T-cell (primary cell): ENCODE results near the gene DCDC2. TPM values are rescaled to one million over a fixed set of nuclear protein-coding genes. Genes with fewer than 3 reads are reported as not detected.

Source experiments
- ATAC-seq, 4 experiments: fragments of 200-7000 bp in 3 of 4; fragments of 150-1000 bp in 1 of 4; cut with Tn5 transposase; replicated peaks in 1 of 4; 1 replicate in 3 of 4; 2 replicates in 1 of 4; pipeline ENCODE4 v1.10.0; 2021; ENCODE audit warnings: moderate library complexity in 3 of 4, mild to moderate bottlenecking in 2 of 4, moderate number of reproducible peaks in 1 of 4
- CTCF ChIA-PET, 2 donors: fragments of 300-600 bp; sonication (Branson Sonifier 250); formaldehyde crosslinking; loops; one replicate each; lab custom pipeline; 2022; ENCODE audit warnings: antibody characterized with exemption in 2 of 2; lab: Charles Lee
- POLR2A ChIA-PET, 2 donors: fragments of 300-600 bp; sonication (Branson Sonifier 250); formaldehyde crosslinking; loops; one replicate each; lab custom pipeline; 2022; ENCODE audit warnings: antibody characterized with exemption in 2 of 2; lab: Charles Lee
- DNase-seq, 35 experiments: peaks; one replicate each; pipeline versions ENCODE4 v3.0.0 to v3.0.0-alpha.2; 2013 to 2023
- H3K27ac ChIP-seq: one replicate; pipeline ENCODE4 v1.5.1; 2013; ENCODE audit warnings: low read length
- H3K27me3 ChIP-seq, 2 experiments: replicated peaks in 1 of 2; 1 replicate in 1 of 2; 2 replicates in 1 of 2; pipeline versions ENCODE4 v1.6.1 to v1.7.0; 2013; ENCODE audit warnings: low read length in 1 of 2, mixed read lengths in 1 of 2; ENCODE audit not compliant: control insufficient read depth in 2 of 2, insufficient read depth in 2 of 2; ENCODE audit errors: extremely low read depth in 1 of 2
- H3K36me3 ChIP-seq, 2 donors: 1 replicate in 1 of 2; 2 replicates in 1 of 2; pipeline versions ENCODE4 v1.6.1 to v1.7.0; 2013; ENCODE audit warnings: low read length in 1 of 2; ENCODE audit not compliant: control insufficient read depth in 2 of 2, insufficient read depth in 1 of 2; ENCODE audit errors: extremely low read depth in 1 of 2
- H3K4me1 ChIP-seq, 2 experiments: 1 replicate in 1 of 2; 2 replicates in 1 of 2; pipeline versions ENCODE4 v1.6.1 to v1.7.0; 2013; ENCODE audit warnings: low read length in 2 of 2, mixed read lengths in 1 of 2; ENCODE audit not compliant: insufficient read depth in 2 of 2, control insufficient read depth in 1 of 2; ENCODE audit errors: extremely low read depth in 1 of 2
- H3K4me3 ChIP-seq, 2 donors: 1 replicate in 1 of 2; 2 replicates in 1 of 2; pipeline versions ENCODE4 v1.5.1 to v1.7.0; 2013; ENCODE audit warnings: mild to moderate bottlenecking in 2 of 2, low read length in 1 of 2, moderate library complexity in 1 of 2; ENCODE audit not compliant: control insufficient read depth in 1 of 2; ENCODE audit errors: extremely low read depth in 1 of 2
- H3K9me3 ChIP-seq: 2 replicates; pipeline ENCODE4 v1.7.0; 2013
- H3K27ac Mint-ChIP-seq, 2 donors: one replicate each; pipeline ENCODE4 v1.8.0; 2020 to 2021; ENCODE audit warnings: mild to moderate bottlenecking in 2 of 2, mixed read lengths in 2 of 2
- H3K27me3 Mint-ChIP-seq, 2 donors: one replicate each; pipeline ENCODE4 v1.8.0; 2021 to 2022; ENCODE audit warnings: mixed read lengths in 2 of 2
- H3K36me3 Mint-ChIP-seq: one replicate; pipeline ENCODE4 v1.8.0; 2021; ENCODE audit warnings: mixed read lengths
- H3K4me1 Mint-ChIP-seq, 3 donors: one replicate each; pipeline ENCODE4 v1.8.0; 2020 to 2022; ENCODE audit warnings: mixed read lengths in 3 of 3, mild to moderate bottlenecking in 1 of 3
- H3K4me3 Mint-ChIP-seq, 3 donors: one replicate each; pipeline ENCODE4 v1.8.0; 2020 to 2022; ENCODE audit warnings: mild to moderate bottlenecking in 3 of 3, mixed read lengths in 3 of 3, moderate library complexity in 3 of 3
- H3K9me3 Mint-ChIP-seq, 3 donors: one replicate each; pipeline ENCODE4 v1.8.0; 2020 to 2022; ENCODE audit warnings: mixed read lengths in 3 of 3
- WGBS: methylation state at CpG from one replicate; pipeline ENCODE4 v1.1.5; 2013; ENCODE audit warnings: missing lambda C conversion rate; ENCODE audit not compliant: insufficient coverage; 5-methylcytosine and 5-hydroxymethylcytosine counted together
- total RNA-seq, 35 experiments: library from RNA in 6 of 35; stranded (reverse) in 6 of 35; fragments of 120-200 nt in 1 of 35; gene quantifications; one replicate each; pipeline versions ENCODE4 v1.2.1 to v1.2.4 and lab custom pipeline; 2013 to 2026

DCDC2 gene
- total RNA-seq, 5 donors from 2014 or later (not counting 1 experiment from before 2014, with no cell fraction given) = 0.09 to 0.58 (median 0.13) TPM; not detected in 1

DNA sequence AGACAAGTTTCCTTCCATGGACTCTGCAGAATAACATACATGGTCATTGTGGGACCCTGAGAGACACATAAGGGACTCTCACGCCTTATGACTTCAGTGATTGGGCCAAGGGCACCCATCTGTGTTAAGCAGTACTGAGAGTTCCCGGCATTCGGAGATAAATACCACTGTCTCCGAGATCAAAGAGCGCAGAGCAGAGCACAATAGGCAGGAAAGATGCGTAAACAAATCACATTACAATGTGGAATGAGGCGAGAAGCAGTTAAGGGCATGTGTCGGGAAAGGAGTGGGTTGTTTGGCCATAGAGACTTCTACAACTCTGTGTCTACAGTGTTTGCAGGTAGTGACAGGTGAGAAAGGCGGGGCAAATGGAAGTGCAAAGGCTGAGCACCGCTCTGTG is 174.3 kb downstream of the DCDC2 start:
- Mint-ChIP-seq H3K4me1 (no peaks in the 10 kb centered on the region), H3K36me3 (no peaks in the 10 kb centered on the region), H3K4me3 (no peak overlapping the region), H3K27ac (no peak overlapping the region), H3K27me3 (peaks cover 3 to 18% of the 10 kb centered on the region in 2 donors), H3K9me3 (peaks cover 0 to 11% (median 0%) of the 10 kb centered on the region in 3 donors)
- H3K27ac ChIP-seq = no peak overlapping the region
- CTCF ChIA-PET = no interaction called here
- no peak overlapping the region for H3K4me3 ChIP-seq
- H3K27me3 ChIP-seq = no peaks in the 10 kb centered on the region
- ATAC-seq (no peak), DNase-seq (no peak)
- no peaks in the 10 kb centered on the region for H3K4me1 ChIP-seq
- H3K9me3 ChIP-seq = no peaks in the 10 kb centered on the region
- no peaks in the 10 kb centered on the region for H3K36me3 ChIP-seq
- POLR2A ChIA-PET = no interaction called here
- WGBS = 85% methylated on average over 6 of the region's 10 CpGs

DNA sequence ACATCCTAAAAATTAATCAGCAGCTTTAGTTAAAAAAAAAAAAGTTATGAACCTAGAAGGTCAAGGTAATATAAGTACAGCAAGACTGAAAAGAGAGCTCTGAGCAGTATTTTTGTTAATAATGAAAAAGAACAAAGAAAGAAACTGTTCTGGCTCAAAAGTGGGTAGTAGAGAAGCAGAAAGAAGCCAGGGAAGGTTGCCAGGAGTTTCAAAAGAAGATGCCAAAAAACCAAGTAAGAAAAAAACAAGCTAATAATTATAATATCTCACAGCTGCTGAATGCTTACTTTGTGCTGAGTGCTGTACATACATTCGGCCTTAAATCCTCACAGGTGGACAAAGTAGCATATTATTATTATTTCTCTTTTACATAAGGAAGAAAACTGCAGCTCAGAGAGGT is 200.0 kb downstream of the DCDC2 start:
- ATAC-seq (no peak), DNase-seq (no peak)
- no CpG with 5 or more reads among the region's 1 CpG for WGBS
- no peak overlapping the region for H3K27ac Mint-ChIP-seq
- H3K4me3 Mint-ChIP-seq = no peak overlapping the region
- no peaks in the 10 kb centered on the region for H3K9me3 ChIP-seq
- no peaks in the 10 kb centered on the region for H3K36me3 Mint-ChIP-seq
- H3K27me3 Mint-ChIP-seq = peaks cover 8 to 9% of the 10 kb centered on the region in 2 donors
- H3K27ac ChIP-seq = no peak overlapping the region
- ChIA-PET CTCF (interaction anchor here in 1 of 2 donors (0.6 kb wide), 1 partner anchor 42 kb away, joined by 4 read pairs; no protein-coding TSS in a partner anchor), POLR2A (interaction anchor here in 1 of 2 donors (0.7 kb wide), 1 partner anchor 573 kb away, joined by 4 read pairs; no protein-coding TSS in a partner anchor)
- H3K9me3 Mint-ChIP-seq = no peaks in the 10 kb centered on the region
- H3K4me3 ChIP-seq = no peak overlapping the region
- H3K36me3 ChIP-seq = no peaks in the 10 kb centered on the region
- peaks cover 0 to 3% of the 10 kb centered on the region in 2 experiments for H3K27me3 ChIP-seq
- H3K4me1 Mint-ChIP-seq = no peaks in the 10 kb centered on the region
- no peaks in the 10 kb centered on the region for H3K4me1 ChIP-seq

- H3K4me3 Mint-ChIP-seq = no peak overlapping the region
- Histone ChIP-seq H3K36me3 (no peaks in the 10 kb centered on the region), H3K27ac (no peak overlapping the region), H3K4me1 (no peaks in the 10 kb centered on the region), H3K9me3 (no peaks in the 10 kb centered on the region), H3K27me3 (no peaks in the 10 kb centered on the region), H3K4me3 (no peak overlapping the region)
- peaks cover 0 to 4% (median 0%) of the 10 kb centered on the region in 3 donors for H3K9me3 Mint-ChIP-seq
- ATAC-seq (no peak), DNase-seq (no peak)
- POLR2A ChIA-PET = no interaction called here
- H3K27me3 Mint-ChIP-seq = peaks cover 12 to 13% of the 10 kb centered on the region in 2 donors
- CTCF ChIA-PET = no interaction called here
- H3K4me1 Mint-ChIP-seq = no peaks in the 10 kb centered on the region
- H3K27ac Mint-ChIP-seq = no peak overlapping the region
- H3K36me3 Mint-ChIP-seq = no peaks in the 10 kb centered on the region
Observed at GRCh38 chr6:24154121-24154520, 203.7 kb downstream of the DCDC2 start.

GRCh38 chr6:24152014-24152413 is 205.8 kb downstream of the DCDC2 start:
- no peaks in the 10 kb centered on the region for H3K4me1 Mint-ChIP-seq
- H3K36me3 Mint-ChIP-seq = no peaks in the 10 kb centered on the region
- Histone ChIP-seq H3K27ac (no peak overlapping the region), H3K4me1 (no peaks in the 10 kb centered on the region), H3K36me3 (no peaks in the 10 kb centered on the region), H3K9me3 (no peaks in the 10 kb centered on the region), H3K27me3 (no peaks in the 10 kb centered on the region), H3K4me3 (no peak overlapping the region)
- POLR2A ChIA-PET = no interaction called here
- no peak overlapping the region for H3K27ac Mint-ChIP-seq
- H3K27me3 Mint-ChIP-seq = peaks cover 6 to 16% of the 10 kb centered on the region in 2 donors
- DNase-seq (no peak), ATAC-seq (no peak)
- no peak overlapping the region for H3K4me3 Mint-ChIP-seq
- CTCF ChIA-PET = interaction anchor here in 1 of 2 donors (0.7 kb wide), 1 partner anchor 70 kb away, joined by 3 read pairs; no protein-coding TSS in a partner anchor
- peaks cover 0 to 4% (median 0%) of the 10 kb centered on the region in 3 donors for H3K9me3 Mint-ChIP-seq
- no CpG with 5 or more reads among the region's 1 CpG for WGBS

- Mint-ChIP-seq H3K4me1 (no peaks in the 10 kb centered on the region), H3K9me3 (peaks cover 0 to 4% (median 0%) of the 10 kb centered on the region in 3 donors), H3K27ac (no peak overlapping the region), H3K4me3 (no peak overlapping the region), H3K27me3 (peaks cover 6 to 12% of the 10 kb centered on the region in 2 donors), H3K36me3 (no peaks in the 10 kb centered on the region)
- Histone ChIP-seq H3K27ac (no peak overlapping the region), H3K36me3 (no peaks in the 10 kb centered on the region), H3K4me1 (no peaks in the 10 kb centered on the region), H3K9me3 (no peaks in the 10 kb centered on the region), H3K27me3 (no peaks in the 10 kb centered on the region), H3K4me3 (no peak overlapping the region)
- POLR2A ChIA-PET = interaction anchor here in 1 of 2 donors (0.6 kb wide), 1 partner anchor 84 kb away, joined by 3 read pairs; no protein-coding TSS in a partner anchor
- DNase-seq (no peak), ATAC-seq (no peak)
- CTCF ChIA-PET = no interaction called here
- WGBS = no CpG with 5 or more reads among the region's 3 CpGs
Observed at GRCh38 chr6:24149836-24150235, 208.0 kb downstream of the DCDC2 start.

- no peak overlapping the region for H3K27ac Mint-ChIP-seq
- H3K36me3 Mint-ChIP-seq = no peaks in the 10 kb centered on the region
- H3K27me3 Mint-ChIP-seq = peaks cover 6 to 12% of the 10 kb centered on the region in 2 donors
- no peak overlapping the region for H3K4me3 ChIP-seq
- no peaks in the 10 kb centered on the region for H3K36me3 ChIP-seq
- no peak overlapping the region for H3K27ac ChIP-seq
- POLR2A ChIA-PET = no interaction called here
- H3K4me3 Mint-ChIP-seq = no peak overlapping the region
- no peaks in the 10 kb centered on the region for H3K4me1 ChIP-seq
- no peak for DNase-seq
- no peak for ATAC-seq
- CTCF ChIA-PET = no interaction called here
- H3K9me3 ChIP-seq = no peaks in the 10 kb centered on the region
- H3K9me3 Mint-ChIP-seq = peaks cover 0 to 4% (median 0%) of the 10 kb centered on the region in 3 donors
- H3K4me1 Mint-ChIP-seq = no peaks in the 10 kb centered on the region
- H3K27me3 ChIP-seq = no peaks in the 10 kb centered on the region
Observed at GRCh38 chr6:24149296-24149695, 208.6 kb downstream of the DCDC2 start.

DNA sequence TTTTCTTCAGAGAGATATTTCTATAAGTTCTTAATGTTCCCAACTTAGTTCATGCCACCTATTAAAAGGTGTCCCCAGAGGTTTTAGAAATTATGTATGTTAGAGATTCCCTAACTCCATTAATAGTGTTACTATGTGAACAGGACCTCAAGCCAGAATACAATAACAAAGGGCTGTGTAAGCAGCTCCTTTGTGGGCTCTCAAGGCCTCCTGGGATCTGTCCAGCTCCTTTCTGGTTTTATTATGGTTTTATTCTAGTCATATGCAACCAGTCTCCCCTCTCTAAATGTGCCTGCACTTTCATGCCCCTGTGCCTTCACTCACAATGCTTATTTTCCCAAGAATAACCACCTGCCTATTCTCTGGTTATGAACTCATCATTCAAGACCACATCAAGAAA is 209.2 kb downstream of the DCDC2 start:
- no peaks in the 10 kb centered on the region for H3K4me1 Mint-ChIP-seq
- no peak for DNase-seq
- H3K9me3 Mint-ChIP-seq = peaks cover 0 to 4% (median 0%) of the 10 kb centered on the region in 3 donors

More for the DNA sequence above, 209.2 kb downstream of the DCDC2 start:
- ATAC-seq = no peak
- no peak overlapping the region for H3K4me3 Mint-ChIP-seq
- ChIA-PET POLR2A (no interaction called here), CTCF (no interaction called here)
- H3K36me3 Mint-ChIP-seq = no peaks in the 10 kb centered on the region
- Histone ChIP-seq H3K4me3 (no peak overlapping the region), H3K36me3 (no peaks in the 10 kb centered on the region), H3K9me3 (no peaks in the 10 kb centered on the region), H3K27me3 (no peaks in the 10 kb centered on the region), H3K4me1 (no peaks in the 10 kb centered on the region), H3K27ac (no peak overlapping the region)
- H3K27ac Mint-ChIP-seq = no peak overlapping the region
- H3K27me3 Mint-ChIP-seq = peaks cover 6 to 12% of the 10 kb centered on the region in 2 donors
